Measurements from ENCODE around the gene TFPT.

DNA sequence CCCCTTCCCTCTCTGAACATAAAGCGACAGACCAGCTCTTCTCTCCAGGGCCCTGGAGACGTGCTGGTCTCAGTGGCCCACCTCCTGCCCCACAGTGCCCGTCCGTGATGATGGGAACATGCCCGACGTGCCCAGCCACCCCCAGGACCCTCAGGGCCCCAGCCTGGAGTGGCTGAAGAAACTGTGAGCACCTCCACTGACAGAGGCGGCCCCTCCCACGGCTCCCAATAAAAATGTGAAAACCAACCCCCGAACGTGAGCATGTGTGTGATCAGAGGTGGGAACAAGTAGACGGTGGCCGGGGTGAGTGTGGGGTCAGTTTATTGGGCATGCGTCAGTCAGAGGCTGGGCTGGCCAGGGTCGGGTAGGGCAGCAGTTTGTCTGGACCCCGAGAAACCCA lies 8.7 kb downstream of the TFPT start:
- TF ChIP-seq, protein P1, sequence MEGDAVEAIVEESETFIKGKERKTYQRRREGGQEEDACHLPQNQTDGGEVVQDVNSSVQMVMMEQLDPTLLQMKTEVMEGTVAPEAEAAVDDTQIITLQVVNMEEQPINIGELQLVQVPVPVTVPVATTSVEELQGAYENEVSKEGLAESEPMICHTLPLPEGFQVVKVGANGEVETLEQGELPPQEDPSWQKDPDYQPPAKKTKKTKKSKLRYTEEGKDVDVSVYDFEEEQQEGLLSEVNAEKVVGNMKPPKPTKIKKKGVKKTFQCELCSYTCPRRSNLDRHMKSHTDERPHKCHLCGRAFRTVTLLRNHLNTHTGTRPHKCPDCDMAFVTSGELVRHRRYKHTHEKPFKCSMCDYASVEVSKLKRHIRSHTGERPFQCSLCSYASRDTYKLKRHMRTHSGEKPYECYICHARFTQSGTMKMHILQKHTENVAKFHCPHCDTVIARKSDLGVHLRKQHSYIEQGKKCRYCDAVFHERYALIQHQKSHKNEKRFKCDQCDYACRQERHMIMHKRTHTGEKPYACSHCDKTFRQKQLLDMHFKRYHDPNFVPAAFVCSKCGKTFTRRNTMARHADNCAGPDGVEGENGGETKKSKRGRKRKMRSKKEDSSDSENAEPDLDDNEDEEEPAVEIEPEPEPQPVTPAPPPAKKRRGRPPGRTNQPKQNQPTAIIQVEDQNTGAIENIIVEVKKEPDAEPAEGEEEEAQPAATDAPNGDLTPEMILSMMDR (IDR thresholded peaks at IDR 0.05): no peak
- TF ChIP-seq POLR2A (IDR thresholded peaks at IDR 0.05): no peak
